Activated effector memory CD4-positive, alpha-beta T cell treated with Interleukin-2 at 50 U/mL for 16 hours (primary cell): ENCODE results near the gene PPP1R14B.

Experiments
- DNase-seq: peaks from one replicate; pipeline ENCODE4 v3.0.0-alpha.2; 2020

The PPP1R14B gene

DNA sequence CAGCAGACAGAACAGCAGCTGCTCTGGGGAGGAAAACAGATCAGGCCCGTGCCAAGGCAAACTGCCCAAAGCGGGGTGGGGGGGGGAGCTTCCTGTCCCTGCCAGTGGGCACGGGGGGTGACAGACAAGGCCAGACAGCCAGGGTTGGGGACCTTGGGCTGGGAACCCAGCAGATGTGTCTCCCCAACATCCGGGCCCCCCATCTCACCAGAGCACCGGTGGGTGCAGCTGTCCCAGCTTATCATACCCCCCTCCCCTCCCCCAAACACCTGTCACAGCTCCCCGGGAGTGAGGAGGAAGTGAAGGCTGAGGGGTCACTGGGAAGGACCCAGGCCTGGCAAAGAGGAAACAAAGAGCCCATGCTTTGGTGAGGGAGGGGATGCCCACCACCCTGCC is 1.3 kb downstream of the PPP1R14B start:
- peak; percentile 50 for DNase-seq

DNA sequence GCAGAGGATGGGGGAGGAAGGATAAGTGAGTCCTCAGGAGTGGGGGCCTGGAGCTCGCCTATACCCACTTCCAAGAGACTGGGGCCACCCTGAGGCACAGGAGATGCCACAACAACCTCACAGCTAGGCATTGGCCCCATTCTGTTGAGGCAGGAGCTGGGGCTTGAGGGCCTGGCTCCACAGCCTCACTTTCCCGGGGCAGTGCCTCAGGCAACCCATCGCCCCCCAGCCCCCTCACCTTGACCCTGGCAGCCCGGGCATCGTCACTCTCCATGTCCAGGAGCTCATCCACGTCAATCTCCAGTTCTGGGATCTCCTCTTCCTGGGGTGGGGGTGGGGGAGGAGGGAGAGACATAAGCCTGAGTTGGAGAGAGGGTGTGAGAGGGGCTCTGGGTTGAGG is 1.8 kb downstream of the PPP1R14B start:
- DNase-seq: no peak

DNA sequence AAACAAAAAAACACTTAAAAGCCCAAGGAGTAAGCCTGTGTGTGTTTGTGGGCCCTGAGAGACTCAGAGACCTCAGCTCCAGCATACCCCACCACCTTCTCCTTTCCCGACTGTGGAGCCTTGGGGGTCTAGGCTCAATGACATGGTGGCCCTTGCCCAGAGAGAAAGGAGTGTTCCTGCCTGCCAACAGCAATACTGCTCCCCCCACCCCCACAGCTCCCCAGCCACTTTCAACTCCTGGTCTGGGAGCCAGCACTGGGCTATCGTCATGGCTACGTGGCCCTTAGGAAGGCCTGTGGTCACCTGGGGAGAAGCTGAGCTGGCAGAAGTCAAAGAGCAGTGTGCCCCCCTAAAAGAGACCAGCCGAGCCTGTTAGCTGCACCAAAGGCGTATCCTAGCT is 2.6 kb downstream of the PPP1R14B start:
- DNase-seq: no peak

DNA sequence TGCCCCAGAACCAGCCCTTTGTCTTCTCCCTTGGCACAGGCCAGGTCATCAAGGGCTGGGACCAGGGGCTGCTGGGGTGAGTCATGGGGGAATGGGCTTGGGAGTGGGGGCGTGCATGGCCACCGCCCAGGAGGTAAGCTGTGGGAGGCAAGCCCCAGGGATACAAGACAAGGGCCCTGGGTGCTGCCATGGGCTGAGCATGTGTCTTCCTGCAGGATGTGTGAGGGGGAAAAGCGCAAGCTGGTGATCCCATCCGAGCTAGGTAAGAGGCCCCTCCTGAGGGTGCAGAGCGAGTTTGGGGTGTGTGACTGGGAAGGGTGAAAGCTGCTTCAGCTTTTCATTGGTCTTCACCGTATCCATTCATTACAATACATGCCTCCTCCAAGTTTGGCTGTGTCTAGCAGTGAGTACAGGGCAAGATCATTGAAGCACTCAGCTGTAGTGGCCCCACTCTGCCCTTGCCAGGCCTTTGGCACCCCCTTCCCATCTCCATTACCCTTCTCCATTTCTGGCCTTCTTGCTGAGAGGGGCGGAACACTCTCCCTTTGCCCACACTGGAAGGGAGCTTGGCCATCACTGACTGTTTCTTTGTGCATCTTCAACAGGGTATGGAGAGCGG is 3.4 kb downstream of the PPP1R14B start:
- DNase-seq: no peak

DNA sequence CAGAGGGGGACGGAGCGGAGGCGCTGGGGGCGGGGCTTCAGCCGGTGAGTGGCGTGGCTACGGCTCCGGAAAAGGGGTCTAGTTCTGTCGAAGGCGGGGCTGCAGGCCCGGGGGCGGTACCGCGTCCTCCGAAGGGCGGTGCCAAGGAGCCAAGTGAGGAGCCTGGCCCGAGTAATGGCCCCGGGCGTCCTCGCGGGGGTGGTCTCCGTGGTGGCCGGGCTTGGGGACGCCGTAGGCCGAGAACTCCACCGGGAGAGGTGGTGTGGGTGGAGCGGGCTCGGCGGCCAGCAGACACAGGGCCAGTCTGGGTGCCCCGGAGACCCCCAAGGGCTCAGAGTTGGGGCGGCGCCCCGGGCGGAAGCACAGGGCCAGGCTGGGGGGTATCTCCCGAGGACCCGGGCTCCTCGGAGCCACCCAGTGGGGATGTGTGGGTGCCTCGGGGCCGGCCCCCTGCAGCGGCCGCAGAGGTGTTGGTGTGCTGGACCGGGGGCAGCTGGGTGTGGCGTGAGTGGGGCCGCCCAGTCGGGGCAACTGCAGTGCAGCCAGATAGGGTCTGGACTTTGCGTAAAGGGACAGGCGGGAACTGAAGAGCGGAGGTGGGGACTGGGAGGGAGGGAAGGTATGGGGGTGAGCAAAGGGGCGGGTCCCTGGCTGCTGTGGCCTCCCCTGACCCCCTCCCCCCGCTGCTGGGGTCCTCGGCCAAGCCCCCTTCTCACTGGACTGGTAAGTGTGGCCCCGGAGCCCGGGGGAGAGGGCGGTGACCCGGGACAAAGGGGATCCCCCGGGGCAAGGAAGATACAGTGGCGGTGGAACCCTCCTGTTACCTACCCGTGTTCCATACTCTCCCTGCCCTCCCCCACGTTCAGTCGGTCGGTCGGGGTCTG is 5.0 kb downstream of the PPP1R14B start:
- no peak for DNase-seq

DNA sequence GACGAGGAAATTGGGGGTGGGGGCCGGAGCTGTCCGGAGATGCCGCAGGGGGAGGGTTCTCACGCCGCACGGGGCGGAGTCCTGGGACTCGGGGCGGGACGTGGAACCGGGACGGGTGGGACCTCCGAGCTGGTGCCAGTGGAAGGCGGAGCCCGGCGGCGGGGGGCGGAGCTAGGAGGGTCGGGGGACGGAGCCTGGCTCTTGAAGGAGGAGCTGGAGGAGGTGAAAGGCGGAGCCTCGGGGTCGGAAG is 5.6 kb downstream of the PPP1R14B start:
- DNase-seq: peak; percentile 99

DNA sequence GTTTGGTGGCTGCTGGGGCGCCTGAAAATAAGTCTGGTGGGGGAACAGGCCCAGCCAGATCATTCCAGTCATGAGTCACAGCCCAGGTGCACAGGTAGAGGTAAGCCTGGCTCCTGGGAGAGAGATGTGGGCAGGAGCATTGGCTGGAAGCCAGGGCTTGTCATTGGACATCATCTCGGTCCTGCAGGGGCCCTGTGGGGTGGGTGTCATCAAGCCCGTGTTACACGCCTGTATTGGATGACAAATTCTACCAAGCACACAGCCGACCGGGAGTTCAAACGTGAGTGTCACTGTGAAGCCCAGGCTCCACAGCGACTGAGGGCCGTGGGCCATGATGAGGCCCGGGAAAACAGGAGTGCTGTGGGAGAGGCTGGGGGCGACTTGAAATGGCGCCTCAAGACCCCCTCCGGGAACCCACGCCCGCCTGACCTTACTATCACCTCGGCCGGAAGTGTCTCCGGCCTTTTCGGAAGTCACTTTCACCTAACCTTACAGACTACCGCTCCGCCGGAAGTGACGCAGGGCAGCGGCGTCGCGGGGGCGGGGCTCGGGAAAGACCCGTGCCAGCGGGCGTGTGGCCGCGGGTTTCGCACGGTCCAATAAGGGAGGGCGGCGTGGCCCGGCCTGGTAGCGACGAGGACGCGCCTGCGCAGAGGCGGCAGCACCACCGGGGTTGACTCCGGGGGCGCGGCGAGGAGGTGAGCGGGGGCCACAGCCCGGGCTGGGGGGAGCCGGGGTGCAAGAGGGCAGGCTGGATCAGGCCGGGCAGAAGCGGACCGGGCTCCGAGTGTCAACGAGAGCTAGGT is 6.1 kb downstream of the PPP1R14B start, which contains the start of gene FKBP2:
TSS of gene FKBP2 (plus strand) at position 661 of the 806 bp plus-strand sequence. CDS start 1,293 bp downstream, outside the sequence.
- DNase-seq: peak; percentile 96

DNA sequence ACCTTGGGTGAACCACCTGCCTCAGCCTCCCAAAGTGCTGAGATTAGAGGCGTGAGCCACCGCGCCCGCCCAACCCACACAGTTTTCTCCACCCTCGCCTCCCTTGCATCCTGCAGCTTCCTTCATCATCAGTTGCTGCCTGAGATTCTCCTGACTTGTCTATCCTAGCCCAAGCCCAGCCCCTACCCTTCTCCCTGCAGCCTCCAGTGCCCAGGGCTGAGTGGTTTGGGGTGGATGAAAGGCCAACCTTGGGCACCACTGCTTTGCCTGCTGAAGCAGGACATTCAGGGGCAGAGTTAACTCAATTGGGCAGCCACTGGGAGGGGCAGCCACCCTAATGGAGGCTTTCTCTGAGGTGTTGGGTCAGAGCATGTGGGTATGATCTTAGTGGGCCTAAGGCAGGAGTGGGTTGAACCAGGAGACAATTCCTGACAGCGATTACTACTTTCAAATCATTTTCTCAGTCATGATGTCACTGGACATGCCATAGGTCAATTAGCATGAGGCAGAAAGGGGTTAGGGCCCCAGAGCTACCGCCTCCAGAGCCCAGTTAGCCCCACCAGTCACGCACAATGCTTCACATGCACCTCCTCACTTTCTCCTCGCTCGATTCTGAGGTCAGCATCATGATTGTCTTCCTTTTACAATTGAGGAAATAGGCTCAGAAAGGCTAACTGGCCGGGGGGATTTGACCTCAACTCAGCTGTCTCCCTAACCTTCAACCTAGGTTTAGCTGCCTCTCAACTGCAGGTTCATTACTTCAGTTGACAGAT is 6.9 kb downstream of the PPP1R14B start:
- no peak for DNase-seq

DNA sequence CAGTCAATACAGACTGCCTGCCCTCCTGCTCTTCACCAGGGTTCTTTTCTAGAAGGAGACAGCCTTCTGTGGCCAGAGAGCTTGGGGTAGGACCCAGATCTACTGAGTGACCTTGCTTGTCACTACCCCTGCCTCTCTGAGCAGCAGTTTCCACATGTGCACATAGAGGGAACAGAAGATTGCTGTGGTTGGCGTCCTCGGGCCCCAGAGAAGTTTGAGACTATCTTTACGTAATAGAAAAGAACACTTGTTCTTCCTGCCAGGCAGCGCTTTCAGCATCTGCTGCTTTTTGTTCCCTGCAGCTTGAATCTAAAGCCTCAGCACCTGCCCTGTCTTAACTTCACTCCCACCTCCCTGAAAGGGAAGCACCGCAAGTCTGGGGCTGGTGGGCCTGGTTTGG is 7.7 kb downstream of the PPP1R14B start:
- no peak for DNase-seq

DNA sequence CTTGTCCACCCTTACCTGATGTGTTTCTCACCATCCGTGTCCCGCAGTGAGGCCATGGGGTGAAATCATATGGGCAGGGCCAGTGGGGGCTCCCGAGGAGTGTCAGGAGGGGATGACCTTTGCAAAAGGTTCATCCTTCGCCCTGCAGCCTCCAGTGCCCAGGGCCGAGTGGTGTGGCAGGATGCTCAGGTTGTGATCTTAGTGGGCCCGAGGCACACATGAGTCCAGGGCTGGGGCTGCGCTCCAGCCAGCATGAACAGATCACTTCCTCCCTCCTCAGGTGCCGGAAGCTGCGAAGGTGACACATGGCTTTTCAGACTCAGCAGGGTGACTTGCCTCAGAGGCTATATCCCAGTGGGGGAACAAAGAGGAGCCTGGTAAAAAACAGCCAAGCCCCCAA is 8.7 kb downstream of the PPP1R14B start:
- no peak for DNase-seq

DNA sequence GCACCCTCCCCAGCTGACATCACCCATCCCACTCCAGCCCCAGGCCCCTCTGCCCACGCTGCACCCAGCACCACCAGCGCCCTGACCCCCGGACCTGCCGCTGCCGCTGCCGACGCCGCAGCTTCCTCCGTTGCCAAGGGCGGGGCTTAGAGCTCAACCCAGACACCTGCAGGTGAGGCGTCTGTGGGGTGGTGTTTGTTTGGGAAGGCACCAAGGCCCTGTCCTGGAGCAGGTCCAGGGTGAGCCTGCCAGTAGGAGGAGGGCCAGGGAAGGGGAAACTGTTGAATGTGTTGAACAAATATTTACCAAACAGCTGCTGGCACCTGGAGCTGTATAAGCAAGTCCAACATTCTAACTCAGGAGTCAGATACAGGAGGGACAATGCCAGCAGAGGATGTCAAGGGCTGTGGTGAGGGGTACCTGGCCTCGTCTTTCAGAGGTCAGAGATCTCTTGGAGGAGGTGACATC is 9.2 kb downstream of the PPP1R14B start:
- DNase-seq: no peak

DNA sequence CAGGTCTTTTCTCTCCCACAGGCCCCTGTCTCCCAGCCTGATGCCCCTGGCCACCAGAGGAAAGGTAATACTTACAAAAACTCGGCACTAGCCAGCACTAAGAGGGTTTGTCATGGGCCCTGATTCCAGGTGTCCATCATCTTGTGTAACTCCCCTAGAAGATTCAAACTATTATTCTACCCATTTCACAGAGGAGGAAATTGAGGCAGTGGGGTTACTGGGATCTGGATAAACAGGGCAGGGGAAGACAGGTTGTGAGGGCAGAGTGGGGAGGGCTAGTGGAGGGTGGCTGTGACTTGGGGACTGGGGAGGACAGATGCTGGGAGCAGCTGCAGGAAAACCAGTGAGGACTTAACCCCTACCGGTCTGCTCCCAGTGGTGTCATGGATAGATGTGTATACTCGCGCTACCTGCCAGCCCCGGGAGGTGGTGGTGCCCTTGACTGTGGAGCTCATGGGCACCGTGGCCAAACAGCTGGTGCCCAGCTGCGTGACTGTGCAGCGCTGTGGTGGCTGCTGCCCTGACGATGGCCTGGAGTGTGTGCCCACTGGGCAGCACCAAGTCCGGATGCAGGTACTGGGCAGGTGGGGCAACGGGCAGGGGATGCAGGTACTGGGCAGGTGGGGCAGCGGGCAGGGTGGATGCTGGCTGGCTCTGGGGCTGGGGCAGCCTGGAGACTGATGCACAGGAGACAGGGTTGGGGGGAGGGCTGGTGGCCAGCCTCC is 11.1 kb downstream of the PPP1R14B start:
- no peak for DNase-seq

DNA sequence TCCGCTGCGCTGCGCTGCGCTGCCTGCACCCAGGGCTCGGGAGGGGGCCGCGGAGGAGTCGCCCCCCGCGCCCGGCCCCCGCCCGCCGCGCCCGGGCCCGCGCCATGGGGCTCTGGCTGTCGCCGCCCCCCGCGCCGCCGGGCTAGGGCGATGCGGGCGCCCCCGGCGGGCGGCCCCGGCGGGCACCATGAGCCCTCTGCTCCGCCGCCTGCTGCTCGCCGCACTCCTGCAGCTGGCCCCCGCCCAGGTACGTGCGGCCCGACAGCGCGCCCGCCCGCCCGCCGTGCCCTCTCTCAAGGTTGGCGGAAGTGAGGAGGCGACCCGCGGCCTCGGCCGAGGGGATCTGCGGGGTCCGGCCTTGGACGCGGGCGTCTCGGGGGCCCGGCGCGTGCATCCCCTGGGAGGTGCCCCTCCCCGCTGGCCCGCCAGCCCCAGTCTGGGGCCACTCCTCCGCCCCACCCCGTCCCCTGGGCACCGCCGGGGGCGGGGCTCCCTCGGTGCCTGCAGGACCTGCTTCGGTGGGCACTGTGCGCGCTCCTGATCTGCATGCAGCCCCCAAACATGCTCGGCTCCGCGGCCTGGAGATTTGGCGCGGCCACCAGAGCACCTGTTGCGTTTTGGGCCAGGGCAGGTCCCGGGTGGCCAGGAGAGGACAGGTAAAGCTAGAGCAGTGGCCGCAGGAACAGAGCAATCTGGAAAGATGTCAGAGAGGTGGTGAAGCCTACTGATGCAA is 11.9 kb downstream of the PPP1R14B start:
- DNase-seq: peak; percentile 44

DNA sequence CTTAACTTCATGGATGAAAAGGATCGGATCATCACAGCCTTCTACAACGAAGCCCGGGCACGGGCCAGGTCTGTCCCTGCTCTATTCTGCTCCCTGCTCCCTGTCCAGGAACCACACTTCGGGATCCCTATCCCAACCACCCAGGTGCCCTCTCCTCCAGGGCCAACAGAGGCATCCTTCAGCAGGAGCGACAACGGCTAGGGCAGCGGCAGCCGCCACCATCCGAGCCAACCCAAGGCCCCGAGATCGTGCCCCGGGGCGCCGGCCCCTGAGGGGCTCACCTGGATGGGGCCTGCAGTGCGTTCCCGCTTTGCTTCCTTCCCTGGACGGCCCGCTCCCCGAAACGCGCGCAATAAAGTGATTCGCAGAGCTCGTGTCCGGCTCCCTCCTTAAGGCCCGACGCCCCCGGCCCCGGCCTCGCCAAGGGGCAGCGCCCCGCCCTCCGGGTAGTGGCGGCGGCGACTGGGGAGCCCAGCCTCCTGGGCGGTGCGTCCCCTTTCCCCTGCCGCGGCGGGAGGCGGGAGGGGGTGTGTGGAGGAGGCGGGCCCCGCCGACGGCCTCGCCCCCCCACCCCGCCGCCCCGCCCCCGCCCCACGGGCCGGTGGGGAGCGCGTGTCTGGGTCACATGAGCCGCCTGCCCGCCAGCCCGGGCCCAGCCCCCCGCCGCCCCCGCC is 12.7 kb downstream of the PPP1R14B start, which contains the start of gene VEGFB:
TSS of gene VEGFB (plus strand) at position 672 of the 674 bp plus-strand sequence. CDS start 250 bp downstream, outside the sequence.
- DNase-seq: peak; percentile 68

DNA sequence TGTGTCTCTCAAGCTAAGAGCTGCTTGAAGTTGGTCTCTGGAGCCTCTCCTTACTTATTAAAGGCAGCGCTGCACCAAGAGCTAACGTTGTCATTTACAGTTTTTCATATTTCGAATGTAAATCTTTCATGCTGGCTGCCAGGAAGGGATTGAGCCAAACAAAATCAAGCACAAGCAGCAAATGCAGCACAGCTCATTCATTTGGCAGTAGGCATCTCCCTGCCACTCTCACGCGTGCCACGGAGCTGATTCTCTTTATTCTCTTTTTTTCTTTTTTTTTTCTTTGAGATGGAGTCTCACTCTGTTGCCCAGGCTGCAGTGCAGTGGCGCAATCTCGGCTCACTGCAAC is 13.8 kb downstream of the PPP1R14B start:
- no peak for DNase-seq

DNA sequence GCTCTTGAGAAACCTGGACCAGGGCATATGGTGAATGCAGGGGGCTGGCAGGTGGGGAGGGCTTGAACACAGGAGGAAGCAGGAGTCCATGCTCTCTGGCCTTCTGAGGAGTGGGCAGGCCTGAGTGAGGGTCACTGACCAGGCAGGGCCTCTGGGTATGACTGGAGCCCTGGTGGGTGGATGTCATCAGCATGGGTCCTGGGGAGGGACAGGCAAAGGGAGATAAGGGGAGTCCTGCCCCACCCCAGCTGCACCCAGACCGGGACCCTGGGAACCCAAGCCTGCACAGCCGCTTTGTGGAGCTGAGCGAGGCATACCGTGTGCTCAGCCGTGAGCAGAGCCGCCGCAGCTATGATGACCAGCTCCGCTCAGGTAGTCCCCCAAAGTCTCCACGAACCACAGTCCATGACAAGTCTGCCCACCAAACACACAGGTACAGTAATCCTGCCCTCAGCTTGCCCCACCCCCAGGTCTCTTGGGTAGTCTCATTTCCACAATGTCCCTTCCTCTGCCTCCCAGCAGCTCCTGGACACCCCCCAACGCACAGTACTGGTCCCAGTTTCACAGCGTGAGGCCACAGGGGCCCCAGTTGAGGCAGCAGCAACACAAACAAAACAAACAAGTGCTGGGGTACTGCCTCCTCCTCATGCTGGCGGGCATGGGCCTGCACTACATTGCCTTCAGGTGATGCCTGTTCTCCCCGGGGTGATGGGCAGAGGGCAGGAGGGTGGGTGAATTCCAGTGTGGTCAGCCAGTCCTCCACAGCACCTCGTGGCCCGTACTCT is 14.4 kb downstream of the PPP1R14B start:
- no peak for DNase-seq

DNA sequence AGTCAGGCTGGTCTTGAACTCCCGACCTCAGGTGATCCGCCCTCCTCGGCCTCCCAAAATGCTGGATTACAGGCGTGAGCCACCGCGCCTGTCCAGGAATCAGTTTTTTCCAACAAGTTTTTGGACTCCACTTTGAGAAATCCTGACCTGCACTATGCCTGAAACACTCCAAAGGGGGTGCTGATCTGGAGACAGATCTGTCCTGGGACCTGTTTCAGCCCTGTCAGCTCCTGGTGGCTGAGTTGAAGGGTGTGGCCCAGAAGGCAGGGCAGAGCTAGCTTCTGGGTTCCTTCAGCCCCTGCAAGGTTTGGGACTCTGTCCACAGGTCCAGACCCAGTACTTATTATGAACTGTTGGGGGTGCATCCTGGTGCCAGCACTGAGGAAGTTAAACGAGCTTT is 15.2 kb downstream of the PPP1R14B start:
- no peak for DNase-seq

DNA sequence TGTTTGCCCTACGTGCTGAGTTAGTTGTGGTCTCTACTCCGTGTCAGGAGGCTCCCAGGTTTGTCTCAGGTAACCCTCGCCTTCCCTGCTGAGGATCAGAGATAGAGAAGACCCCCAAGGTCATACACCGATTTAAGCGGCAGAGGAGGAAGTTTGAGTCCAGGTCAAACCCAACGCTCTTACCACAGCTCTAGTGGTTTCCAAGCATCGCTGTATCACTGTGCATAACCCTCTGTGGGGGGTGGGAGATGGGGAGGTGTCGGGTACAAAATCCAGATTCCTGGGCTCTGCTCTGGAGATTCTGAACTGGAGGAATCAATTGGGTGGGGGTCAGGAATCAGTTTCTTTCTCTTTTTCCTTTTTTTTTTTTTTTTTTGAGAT is 15.8 kb downstream of the PPP1R14B start:
- no peak for DNase-seq

DNA sequence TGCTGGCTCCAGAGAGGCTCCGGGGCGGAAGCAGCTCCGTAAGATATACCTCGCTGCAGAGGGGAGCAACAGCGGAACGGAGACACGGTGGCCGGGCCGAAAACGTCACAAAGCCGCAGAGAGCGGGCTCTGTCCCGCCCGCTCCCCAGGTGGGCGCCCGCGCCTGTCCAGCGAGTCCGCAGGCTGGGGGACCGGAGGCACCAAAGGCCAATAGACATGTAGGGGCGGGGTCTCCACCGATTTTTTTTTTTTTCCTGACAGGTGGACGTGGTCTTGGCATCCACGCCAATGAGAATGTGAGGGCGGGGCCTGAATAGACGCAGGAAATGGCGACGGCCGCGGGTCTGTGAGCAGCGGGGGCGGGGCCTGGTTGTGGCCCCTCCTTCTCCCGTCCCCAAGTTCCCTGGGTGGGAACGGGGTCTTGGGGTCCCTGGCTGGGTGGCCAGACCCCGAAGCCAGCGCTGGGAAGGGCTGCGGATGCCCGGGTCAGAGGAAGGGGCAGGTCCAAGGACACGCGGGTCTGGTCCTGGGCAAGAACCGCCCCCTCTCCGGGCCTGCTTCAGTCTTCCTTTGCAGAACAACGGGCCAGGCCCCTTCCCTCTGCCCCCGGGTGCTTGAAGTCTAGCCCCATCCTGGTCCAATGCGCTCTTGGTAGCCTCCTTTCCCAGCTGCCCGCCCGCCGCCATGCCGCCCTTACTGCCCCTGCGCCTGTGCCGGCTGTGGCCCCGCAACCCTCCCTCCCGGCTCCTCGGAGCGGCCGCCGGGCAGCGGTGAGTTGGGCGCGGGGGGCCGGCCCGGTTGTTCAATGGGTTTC is 16.4 kb downstream of the PPP1R14B start, which contains the start of gene DNAJC4:
TSS of gene DNAJC4 (plus strand) at position 378 of the 814 bp plus-strand sequence. CDS start at position 685, 307 bp downstream.
- DNase-seq: peak; percentile 83
